A673 (cell line): Measurements from ENCODE around the gene ERICH6. TPM values are rescaled to one million over a fixed set of nuclear protein-coding genes. Genes with fewer than 3 reads are reported as not detected.

Experiments used
- BruUV-seq: library from RNA; stranded (reverse); fragments of 400-500 nt; replicated peaks from 2 replicates; lab custom pipeline; 2021; lab: Mats Ljungman, UMichigan
- CTCF ChIA-PET: fragments of 300-600 bp; sonication (Branson Sonifier 250); formaldehyde crosslinking; loops from one replicate; lab custom pipeline; 2022; ENCODE audit warnings: antibody characterized with exemption; lab: Charles Lee
- POLR2A ChIA-PET: fragments of 300-600 bp; sonication (Branson Sonifier 250); formaldehyde crosslinking; loops from one replicate; lab custom pipeline; 2022; ENCODE audit warnings: antibody characterized with exemption; ENCODE audit not compliant: low non-redundant PET; lab: Charles Lee
- DNase-seq: peaks from one replicate; pipeline ENCODE4 v3.0.0-alpha.2; 2015; ENCODE audit warnings: low spot score
- H3K27ac ChIP-seq: fragments of 200-600 bp; sonication (generic); 2 replicates; pipeline ENCODE4 v1.5.1; 2016; ENCODE audit warnings: mixed run types, low read depth, mild to moderate bottlenecking, mixed read lengths, antibody characterized with exemption, low read length; ENCODE audit not compliant: poor library complexity, severe bottlenecking
- H3K27me3 ChIP-seq: fragments of 200-600 bp; sonication (generic); replicated peaks from 2 replicates; pipeline ENCODE4 v1.6.1; 2017; ENCODE audit warnings: mixed run types, low read depth, mild to moderate bottlenecking, mixed read lengths, antibody characterized with exemption, low read length; ENCODE audit not compliant: insufficient read depth, poor library complexity
- H3K36me3 ChIP-seq: fragments of 200-600 bp; sonication (generic); 2 replicates; pipeline ENCODE4 v1.6.1; 2016; ENCODE audit warnings: mixed run types, mild to moderate bottlenecking, mixed read lengths, antibody characterized with exemption, low read length; ENCODE audit not compliant: insufficient read depth, poor library complexity, severe bottlenecking
- H3K4me1 ChIP-seq: fragments of 200-600 bp; sonication (generic); 2 replicates; pipeline ENCODE4 v1.6.1; 2017; ENCODE audit warnings: mixed run types, mild to moderate bottlenecking, mixed read lengths, antibody characterized with exemption, low read length; ENCODE audit not compliant: insufficient read depth, poor library complexity, severe bottlenecking
- H3K4me3 ChIP-seq: fragments of 200-600 bp; sonication (generic); 2 replicates; pipeline ENCODE4 v1.5.1; 2016; ENCODE audit warnings: low read depth, mixed run types, mild to moderate bottlenecking, mixed read lengths, low read length; ENCODE audit not compliant: poor library complexity, severe bottlenecking
- H3K9me3 ChIP-seq: fragments of 200-600 bp; sonication (generic); 2 replicates; pipeline ENCODE4 v1.6.1; 2016; ENCODE audit warnings: mixed run types, low read depth, mild to moderate bottlenecking, mixed read lengths, antibody characterized with exemption, low read length; ENCODE audit not compliant: poor library complexity, severe bottlenecking
- EZH2 ChIP-seq: fragments of 200-600 bp; sonication (generic); IDR thresholded peaks from 2 replicates; pipeline ENCODE4 v1.6.1; 2017; ENCODE audit warnings: borderline replicate concordance, low read depth, mild to moderate bottlenecking, mixed read lengths, antibody characterized with exemption, low read length; ENCODE audit not compliant: poor library complexity, severe bottlenecking
- intact Hi-C: fragments of 100-400 bp; cut with micrococcal nuclease; formaldehyde crosslinking; loops from one replicate; pipeline ENCODE4 v1.10.0; 2022; ENCODE audit not compliant: unreplicated experiment
- total RNA-seq: library from RNA; stranded (reverse); gene quantifications from 2 replicates; pipeline ENCODE4 v1.2.3, GENCODE V29; 2021
- TF ChIP-seq, protein P1 (sequence below): fragments of 300-800, 200-600 bp; sonication (generic); conservative IDR thresholded peaks from 2 replicates; pipeline ENCODE4 v1.5.1; 2017; ENCODE audit warnings: low read depth, mild to moderate bottlenecking, antibody characterized with exemption, low read length, moderate library complexity, mixed read lengths

Gene ERICH6
- total RNA-seq, 1 experiment from 2014 or later, result 0.32 TPM

- CTCF ChIA-PET, result no interaction called here
- TF ChIP-seq EZH2, result no peak
- TF ChIP-seq, protein P1, sequence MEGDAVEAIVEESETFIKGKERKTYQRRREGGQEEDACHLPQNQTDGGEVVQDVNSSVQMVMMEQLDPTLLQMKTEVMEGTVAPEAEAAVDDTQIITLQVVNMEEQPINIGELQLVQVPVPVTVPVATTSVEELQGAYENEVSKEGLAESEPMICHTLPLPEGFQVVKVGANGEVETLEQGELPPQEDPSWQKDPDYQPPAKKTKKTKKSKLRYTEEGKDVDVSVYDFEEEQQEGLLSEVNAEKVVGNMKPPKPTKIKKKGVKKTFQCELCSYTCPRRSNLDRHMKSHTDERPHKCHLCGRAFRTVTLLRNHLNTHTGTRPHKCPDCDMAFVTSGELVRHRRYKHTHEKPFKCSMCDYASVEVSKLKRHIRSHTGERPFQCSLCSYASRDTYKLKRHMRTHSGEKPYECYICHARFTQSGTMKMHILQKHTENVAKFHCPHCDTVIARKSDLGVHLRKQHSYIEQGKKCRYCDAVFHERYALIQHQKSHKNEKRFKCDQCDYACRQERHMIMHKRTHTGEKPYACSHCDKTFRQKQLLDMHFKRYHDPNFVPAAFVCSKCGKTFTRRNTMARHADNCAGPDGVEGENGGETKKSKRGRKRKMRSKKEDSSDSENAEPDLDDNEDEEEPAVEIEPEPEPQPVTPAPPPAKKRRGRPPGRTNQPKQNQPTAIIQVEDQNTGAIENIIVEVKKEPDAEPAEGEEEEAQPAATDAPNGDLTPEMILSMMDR, result no peak
- no peak overlapping the region for H3K4me3 ChIP-seq
- POLR2A ChIA-PET, result no interaction called here
- DNase-seq, result no peak
- no peaks in the 10 kb centered on the region for H3K36me3 ChIP-seq
- H3K9me3 ChIP-seq, result no peaks in the 10 kb centered on the region
- no TSS peak for BruUV-seq
- intact Hi-C loops, result no loop called here
- H3K4me1 ChIP-seq, result no peaks in the 10 kb centered on the region
- no peaks in the 10 kb centered on the region for H3K27me3 ChIP-seq
- no peak overlapping the region for H3K27ac ChIP-seq
These were observed 20.9 kb downstream of the ERICH6 start for GRCh38 chr3:150682824-150683223.

DNA sequence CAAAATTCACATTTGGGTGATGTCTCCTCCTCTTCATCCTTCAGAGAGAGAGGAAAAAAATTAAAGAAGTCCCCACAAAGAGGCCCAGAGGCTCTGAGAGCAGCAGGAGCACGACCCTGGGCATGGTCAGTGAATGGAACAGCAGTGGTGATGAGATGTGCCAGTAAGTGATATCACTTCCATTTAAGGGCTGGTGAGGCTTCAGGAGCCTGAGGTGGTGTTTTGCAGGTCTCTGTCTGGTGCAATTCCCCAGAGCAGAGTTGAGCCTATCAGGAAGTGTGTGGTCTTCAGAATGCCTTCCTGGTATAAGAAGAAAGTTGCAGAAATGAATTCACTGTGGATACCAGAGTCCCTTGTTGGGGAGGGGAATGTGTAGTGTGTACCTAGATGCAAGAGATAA, 21.4 kb downstream of the ERICH6 start:
- POLR2A ChIA-PET, result no interaction called here
- Histone ChIP-seq H3K27me3 (no peaks in the 10 kb centered on the region), H3K4me1 (no peaks in the 10 kb centered on the region), H3K36me3 (no peaks in the 10 kb centered on the region), H3K4me3 (no peak overlapping the region), H3K9me3 (no peaks in the 10 kb centered on the region), H3K27ac (no peak overlapping the region)
- intact Hi-C loops, result no loop called here
- no TSS peak for BruUV-seq
- CTCF ChIA-PET, result no interaction called here
- TF ChIP-seq EZH2, result no peak
- TF ChIP-seq, protein P1, result no peak
- DNase-seq, result no peak

DNA sequence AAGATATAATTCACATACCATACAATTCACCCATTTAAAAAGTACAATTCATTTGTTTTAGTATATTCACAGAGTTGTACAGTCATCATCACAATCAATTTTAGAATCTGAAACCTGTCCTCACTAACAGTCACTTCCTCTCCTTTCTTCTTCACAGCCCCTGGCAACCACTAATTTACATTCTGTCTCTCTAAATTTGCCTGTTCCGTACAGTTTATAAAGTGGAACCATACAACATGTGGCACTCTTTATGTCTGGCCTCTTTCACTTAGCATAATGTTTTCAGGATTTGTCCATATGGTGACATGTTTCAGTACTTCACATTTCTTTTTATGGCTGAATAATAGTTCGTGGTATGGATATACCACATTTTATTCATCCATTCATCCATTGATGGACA, 22.7 kb downstream of the ERICH6 start:
- no TSS peak for BruUV-seq

More for the DNA sequence above, 22.7 kb downstream of the ERICH6 start:
- H3K4me1 ChIP-seq, result no peaks in the 10 kb centered on the region
- ChIA-PET CTCF (no interaction called here), POLR2A (no interaction called here)
- no peaks in the 10 kb centered on the region for H3K36me3 ChIP-seq
- TF ChIP-seq, protein P1, result no peak
- TF ChIP-seq EZH2, result no peak
- intact Hi-C loops, result no loop called here
- no peak overlapping the region for H3K4me3 ChIP-seq
- H3K27ac ChIP-seq, result no peak overlapping the region
- H3K9me3 ChIP-seq, result peaks cover 4% of the 10 kb centered on the region
- no peaks in the 10 kb centered on the region for H3K27me3 ChIP-seq
- no peak for DNase-seq
